Loucy (cell line): ENCODE data around the gene STOML3.

Source experiments
- EZH2phosphoT487 ChIP-seq: fragments of 200-600 bp; IDR thresholded peaks from 2 replicates; pipeline ENCODE4 v1.6.1; 2018; ENCODE audit warnings: antibody characterized with exemption, mild to moderate bottlenecking, moderate library complexity, borderline replicate concordance
- TF ChIP-seq, protein P1 (sequence below): fragments of 200-600 bp; sonication (generic); conservative IDR thresholded peaks from 2 replicates; pipeline ENCODE4 v1.5.1; 2014; ENCODE audit warnings: mild to moderate bottlenecking, antibody characterized with exemption, low read length

- TF ChIP-seq, protein P1, sequence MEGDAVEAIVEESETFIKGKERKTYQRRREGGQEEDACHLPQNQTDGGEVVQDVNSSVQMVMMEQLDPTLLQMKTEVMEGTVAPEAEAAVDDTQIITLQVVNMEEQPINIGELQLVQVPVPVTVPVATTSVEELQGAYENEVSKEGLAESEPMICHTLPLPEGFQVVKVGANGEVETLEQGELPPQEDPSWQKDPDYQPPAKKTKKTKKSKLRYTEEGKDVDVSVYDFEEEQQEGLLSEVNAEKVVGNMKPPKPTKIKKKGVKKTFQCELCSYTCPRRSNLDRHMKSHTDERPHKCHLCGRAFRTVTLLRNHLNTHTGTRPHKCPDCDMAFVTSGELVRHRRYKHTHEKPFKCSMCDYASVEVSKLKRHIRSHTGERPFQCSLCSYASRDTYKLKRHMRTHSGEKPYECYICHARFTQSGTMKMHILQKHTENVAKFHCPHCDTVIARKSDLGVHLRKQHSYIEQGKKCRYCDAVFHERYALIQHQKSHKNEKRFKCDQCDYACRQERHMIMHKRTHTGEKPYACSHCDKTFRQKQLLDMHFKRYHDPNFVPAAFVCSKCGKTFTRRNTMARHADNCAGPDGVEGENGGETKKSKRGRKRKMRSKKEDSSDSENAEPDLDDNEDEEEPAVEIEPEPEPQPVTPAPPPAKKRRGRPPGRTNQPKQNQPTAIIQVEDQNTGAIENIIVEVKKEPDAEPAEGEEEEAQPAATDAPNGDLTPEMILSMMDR, result no peak
- no peak for TF ChIP-seq EZH2phosphoT487
Observed at GRCh38 chr13:38950987-38951386, 39.6 kb downstream of the STOML3 start.
